GM18517 (cell line): ENCODE data around the gene BPIFB2.
"Not testable (repeated sequence)": the region's sequence is repeated elsewhere in the genome, so short reads cannot be mapped to it uniquely, and the experiment has no call there.

ENCODE experiments used
- ATAC-seq: cut with Tn5 transposase; IDR thresholded peaks from one replicate; pipeline ENCODE4 v1.9.1; 2021; ENCODE audit warnings: mild to moderate bottlenecking, moderate library complexity; ENCODE audit not compliant: unreplicated experiment

Gene BPIFB2, protein sequence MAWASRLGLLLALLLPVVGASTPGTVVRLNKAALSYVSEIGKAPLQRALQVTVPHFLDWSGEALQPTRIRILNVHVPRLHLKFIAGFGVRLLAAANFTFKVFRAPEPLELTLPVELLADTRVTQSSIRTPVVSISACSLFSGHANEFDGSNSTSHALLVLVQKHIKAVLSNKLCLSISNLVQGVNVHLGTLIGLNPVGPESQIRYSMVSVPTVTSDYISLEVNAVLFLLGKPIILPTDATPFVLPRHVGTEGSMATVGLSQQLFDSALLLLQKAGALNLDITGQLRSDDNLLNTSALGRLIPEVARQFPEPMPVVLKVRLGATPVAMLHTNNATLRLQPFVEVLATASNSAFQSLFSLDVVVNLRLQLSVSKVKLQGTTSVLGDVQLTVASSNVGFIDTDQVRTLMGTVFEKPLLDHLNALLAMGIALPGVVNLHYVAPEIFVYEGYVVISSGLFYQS

DNA sequence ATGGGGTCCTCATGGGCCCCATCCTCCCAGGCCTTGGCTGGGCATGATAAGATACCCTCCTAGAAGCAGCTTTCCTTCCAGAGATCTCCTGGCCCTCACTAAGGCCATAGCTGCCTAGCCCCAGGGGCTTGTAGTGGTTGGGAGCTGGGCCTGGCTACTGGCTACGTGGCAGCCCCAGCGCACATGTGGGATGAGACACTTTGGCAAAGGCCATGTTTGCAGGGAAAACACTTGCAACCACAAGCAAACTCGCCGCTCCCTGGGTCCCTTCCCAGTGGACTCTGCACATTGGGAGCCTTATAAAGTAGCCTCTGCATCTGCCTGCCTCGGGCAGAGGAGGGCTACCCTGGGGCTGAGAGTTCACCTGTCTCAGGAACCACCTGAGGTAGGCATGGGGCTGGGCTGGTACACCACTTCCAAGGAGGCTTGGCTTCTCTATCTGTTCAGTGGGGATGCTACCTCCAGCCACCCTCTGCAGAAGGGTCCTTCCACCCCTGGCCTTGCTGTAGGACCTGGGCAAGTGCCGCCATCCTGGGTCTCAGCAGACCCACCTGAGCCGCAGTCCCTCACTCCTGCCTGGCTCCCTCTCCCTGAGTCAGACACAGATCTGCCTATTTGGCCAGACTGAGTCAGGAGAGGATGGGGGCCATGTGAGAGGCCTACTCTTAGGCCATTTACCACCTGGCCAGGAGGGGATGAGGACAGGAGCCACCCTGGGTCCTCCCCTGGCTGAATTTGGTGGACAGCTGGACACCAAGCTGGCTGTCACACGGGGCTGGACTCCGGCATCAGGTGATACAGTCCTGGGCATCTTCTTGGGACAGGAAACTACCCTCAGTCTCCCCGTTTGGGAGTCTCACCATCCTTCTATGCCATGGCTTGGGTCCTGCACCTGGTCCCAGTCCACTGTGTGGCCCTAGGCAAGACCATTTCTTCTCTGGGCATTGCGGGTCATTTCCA is at the start of gene BPIFB2:
Gene BPIFB2, plus strand, starts transcription at position 329 of the 960 bp plus-strand sequence. CDS start 871 bp downstream, outside the sequence.
- ATAC-seq, result no peak

DNA sequence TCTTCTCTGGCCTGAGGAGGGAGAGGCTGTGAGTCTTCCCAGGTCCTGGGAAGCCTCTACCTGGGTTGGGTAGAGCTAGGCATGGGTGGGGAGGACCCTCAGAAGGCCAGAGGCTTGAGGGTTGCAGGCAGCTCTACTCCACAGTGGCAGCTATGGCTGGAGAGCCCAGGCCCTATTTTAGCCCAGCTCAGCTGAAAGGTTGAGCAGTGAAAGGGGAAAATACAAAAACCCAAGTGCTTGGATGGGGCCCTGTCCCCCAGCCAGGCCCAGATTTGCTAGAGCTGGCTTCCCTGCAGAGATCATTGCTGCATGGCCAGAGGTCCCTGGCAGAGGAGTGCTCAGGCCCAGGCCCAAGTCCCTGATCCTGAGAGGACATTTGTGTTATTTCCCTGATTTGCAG is 48.9 kb upstream of the BPIFB2 start:
- no peak for ATAC-seq

DNA sequence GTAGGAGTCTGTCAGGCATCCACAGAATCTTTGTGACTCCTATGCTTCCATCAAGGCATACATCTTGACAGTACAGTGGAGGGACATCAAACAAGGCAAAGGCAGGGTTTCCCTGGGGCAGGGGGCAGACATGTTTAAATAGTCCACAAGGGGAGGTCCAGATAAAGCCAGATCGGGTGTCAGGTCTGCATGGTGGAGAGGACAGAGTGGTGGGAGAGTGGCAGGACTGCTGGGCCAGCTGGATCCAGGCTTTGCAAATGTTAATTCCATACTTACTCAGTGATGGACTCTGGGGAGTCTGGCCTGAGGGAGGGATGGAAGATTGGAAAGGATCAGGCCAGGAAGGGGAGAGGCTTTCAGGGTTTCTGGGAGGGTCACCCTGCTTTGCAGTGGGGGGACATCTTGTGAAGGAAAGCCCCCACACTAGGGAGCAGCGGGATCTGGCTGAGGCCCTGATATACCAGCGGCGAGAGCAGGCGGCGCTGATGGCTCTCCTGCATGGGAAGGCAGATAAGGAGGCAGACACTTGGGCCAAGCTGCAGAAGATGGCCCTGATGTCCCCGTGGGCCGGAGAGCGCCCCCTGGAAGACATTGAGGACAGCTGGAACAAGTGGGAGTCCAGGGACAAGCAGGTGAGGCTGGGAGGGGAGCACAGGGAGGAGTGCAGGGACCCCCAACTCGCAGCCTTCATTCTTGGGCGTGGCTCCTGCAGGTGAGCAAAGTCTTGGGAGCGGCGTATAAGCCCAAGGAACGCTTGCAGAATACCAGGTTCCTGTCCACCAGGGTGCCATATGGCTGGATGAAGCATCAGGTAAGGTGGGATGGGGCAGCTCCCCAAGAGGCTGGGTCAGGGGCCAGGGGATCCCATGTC is 47.9 kb upstream of the BPIFB2 start:
- no peak for ATAC-seq

DNA sequence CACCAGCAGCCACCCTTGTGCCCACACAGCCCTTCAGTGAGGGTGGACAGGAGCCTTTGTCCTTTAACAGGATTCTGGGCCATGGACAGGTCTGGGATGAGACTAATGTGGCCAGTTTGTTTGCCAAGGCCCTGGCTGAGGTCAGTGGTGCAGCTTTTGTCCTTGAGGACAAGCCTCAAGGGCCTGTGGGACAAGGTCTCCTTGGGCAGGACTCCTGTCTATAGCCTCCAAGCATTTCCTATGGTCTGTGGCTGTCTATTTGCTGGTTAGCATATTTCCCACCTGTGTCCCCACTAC is 47.3 kb upstream of the BPIFB2 start:
- ATAC-seq, result no peak

DNA sequence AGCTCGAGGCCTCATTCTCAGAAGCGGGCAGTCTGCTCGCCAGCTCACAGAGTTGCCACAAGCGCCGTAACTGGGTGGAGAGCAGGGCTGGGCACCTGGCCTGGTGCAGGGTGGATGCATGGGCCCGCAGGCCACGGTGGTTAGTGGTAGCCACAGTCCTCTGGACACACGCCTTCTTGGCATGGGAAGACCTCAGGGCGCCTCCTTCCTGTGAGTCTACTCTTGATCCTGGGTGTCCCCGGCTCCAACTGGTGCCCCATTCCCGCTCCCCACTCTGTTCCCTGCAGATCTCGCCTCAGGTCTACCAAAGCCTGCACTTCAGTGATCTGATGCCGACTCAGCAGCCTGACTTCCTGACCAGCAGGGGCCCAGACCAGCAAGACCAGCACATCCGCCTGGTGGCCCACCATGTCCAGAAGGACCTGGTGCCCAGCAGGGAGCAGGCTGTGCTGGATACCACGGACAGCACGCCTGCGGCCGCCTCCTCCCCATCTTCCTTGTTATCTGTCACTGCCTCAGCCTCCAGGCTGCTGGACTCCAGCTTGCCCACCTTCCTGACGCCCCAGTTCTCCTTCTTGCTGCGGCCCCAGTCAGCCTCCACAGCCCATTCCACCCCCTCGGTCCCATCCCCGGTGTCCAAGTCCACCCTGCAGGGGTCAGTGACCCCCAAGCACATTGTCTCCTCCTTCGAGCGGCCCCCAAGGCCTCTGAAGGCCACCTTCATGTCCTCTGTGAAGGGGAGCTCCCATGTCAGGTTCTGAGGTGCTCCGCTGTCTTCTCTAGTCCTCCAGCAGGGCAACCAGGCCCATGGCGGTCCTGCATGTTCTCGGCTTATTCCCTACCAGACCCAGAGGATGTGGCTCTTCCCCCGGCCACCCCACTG is 46.4 kb upstream of the BPIFB2 start:
- ATAC-seq, result no peak

DNA sequence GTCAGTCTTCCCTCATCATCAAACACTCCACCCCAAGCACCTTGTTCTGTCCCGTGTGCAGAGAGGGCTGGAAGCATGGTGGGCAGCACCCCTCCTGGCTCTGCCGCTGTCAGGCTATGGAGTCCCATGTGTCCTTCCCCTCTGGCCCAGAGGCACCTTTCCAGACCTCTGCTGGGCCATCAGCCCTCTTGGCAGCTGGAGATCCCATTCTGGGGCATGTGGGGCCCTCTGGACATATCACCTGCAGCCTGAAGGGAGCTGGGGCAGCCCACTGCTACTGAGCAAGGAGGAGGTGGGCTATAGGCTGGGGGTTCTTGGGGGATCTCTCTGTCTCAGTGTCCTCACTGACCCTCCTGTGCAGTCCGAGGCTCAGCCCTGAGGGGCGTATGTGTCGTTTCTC is 45.5 kb upstream of the BPIFB2 start:
- ATAC-seq, result no peak

DNA sequence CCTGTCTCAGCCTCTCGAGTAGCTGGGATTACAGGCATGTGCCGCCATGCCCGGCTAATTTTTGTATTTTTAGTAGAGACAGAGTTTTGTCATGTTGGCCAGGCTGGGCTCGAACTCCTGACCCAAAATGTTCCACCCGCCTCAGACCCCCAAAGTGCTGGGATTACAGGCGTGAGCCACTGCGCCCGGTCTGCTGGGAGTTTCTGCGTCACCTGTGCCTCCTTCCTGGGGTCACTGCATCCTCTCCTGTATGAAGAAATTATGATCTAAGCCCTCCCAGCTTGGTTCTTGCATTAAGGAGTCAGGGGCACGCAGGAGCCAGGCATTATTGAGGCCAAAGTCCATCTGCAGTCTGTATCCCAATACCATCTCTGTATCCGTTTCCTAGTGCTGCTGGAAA is 44.9 kb upstream of the BPIFB2 start:
- not testable (repeated sequence) for ATAC-seq

DNA sequence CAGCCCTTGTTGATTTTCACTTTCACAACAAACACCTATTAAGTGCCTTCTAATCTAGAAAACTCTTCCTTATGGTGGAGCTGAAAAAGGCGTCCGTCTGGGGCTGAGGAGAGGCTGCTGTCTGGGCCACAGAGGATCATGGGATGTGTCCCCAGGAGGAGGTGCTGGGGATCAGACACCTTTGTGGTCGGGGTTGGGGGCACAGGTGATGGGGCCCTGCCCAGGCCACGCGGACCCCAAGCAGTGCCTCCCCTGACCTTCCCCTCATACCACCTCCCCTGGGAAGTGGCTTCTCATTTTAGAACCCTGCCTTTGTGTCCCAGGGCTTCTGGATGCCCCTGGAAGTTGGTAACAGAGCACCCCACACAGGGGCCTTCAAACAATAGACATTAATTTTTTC is 44.3 kb upstream of the BPIFB2 start:
- ATAC-seq, result no peak

DNA sequence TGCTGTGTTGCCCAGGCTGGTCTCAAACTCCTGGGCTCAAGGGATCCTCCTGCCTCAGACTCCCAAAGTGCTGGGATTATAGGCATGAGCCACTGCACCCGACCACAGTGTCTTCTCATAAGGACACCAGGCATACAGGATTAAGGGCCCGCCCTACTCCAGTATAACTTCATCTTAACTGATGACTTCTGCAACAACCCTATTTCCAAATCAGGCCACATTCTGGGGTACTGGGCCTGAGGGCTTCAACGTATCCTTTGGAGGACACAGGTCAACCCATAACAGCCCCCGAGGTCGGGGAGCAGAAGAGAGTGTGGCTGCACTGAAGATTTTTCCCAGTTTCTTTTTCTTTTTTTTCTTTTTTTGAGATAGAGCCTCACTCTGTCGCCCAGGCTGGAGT is 42.9 kb upstream of the BPIFB2 start:
- no peak for ATAC-seq

DNA sequence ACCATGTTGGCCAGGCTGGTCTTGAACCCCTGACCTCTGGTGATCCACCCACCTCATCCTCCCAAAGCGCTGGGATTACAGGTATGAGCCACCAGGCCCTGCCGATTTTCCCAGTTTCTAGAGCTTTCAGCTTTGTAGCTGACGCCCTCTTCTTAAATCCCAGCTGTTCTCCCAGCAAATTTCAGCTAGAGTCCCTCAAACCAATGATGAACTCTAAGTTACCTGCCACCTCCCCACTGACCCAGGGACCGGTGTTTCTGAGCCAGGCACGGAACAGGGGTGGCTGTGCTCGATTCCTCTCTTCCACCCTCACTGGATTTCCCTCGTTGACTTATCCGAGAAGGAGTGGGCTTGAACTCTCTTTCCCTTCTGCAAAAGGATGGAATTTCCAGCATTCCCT is 42.4 kb upstream of the BPIFB2 start:
- no peak for ATAC-seq

DNA sequence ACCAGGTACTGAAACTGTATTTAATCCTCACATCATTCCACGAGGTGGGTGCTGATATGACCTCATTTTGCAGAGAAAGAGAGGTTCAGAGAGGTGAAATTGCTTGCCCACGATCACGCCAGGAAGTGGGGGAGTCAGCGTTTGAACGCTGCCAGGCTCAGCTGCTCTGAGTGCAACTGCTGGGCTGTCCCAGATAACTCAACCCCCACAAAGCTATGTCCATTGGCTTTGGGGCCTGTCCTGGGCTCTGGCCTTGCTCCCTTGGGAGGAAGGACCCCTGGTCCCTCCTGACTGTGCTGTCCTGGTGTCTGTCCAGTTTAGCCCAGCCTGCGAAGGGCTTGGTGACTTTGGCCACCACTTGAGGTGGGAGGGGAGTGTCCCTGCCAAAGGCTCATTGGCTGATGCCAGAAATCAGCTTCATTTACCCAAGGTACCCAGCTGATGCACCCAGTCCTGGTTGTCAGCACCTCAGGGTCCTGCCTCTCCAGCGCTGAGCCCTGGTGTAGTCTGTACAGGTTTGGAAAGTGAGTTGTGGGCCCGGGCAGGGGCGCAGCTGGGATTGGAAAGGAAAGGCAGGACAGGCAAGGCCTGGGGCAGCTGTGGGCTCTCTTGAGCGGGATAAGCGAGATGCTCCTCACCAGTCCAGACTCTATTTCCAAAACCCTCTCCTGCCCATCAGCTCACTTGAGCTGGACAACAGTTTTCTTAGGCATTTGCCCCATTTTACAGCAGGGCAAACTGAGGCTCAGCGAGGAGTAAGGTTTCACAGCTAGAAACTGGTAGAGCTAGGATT is 41.7 kb upstream of the BPIFB2 start:
- no peak for ATAC-seq

DNA sequence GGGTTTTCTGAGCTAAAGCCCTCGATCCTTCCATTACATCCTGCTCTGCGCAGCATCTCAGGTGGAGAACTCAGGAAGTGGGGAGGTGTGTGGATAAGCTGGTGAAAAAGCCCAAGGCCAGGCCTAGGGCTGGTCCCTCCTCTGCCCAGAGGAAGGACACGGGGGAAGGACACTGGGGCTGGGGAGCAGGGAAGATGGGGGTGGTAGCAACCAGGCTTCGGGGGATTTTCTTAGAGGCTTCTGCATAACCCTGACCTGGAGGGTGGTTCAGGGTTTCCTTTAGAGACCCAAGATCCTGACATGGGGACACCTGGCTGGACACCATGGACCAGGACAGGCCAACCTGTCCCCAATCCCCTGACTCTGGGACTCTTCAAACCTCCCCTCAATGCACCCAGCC is 41.1 kb upstream of the BPIFB2 start:
- no peak for ATAC-seq

DNA sequence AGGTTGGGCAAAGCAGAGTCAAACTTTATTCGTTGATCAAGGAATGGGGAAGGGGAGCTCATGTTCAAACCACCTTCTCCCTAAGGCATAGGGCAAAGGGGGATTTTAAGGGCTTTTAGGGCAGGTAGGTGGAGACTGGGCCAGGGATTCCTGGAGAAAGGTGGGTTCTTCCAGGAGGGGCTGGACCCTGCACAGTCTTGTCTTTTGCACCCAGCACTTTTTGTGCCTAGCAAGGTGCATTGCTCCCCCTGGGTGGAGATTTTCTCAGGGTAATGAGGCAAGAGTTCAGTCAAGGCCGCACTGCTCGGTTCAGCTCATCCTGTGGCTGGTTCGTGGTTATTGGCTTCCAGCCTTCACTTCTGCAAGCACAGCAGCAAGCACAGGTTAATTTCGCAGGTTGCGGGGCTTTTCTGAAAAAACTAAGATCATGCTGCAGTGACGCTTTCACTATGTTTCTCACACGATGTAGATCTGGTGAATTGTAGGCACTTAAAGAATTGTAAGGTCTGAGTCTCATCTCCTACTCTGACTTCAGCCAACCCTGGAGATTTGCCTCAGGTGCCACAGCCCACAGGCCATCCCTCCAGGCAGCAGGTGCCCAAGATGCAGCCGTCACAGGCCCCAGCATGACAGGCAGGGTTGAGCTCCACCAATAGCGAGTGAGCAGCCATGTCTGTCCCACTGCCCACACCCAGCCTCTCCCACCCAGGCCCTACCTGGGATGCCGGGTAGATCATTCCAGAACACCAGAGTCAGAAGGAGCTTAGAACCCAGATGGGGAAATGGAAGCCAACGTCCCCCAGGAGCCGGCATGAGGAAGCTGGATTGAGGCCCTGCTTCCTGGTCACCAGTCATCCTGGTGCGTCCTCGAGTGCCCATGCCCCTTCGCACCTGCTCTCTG is 40.4 kb upstream of the BPIFB2 start:
- ATAC-seq, result no peak

DNA sequence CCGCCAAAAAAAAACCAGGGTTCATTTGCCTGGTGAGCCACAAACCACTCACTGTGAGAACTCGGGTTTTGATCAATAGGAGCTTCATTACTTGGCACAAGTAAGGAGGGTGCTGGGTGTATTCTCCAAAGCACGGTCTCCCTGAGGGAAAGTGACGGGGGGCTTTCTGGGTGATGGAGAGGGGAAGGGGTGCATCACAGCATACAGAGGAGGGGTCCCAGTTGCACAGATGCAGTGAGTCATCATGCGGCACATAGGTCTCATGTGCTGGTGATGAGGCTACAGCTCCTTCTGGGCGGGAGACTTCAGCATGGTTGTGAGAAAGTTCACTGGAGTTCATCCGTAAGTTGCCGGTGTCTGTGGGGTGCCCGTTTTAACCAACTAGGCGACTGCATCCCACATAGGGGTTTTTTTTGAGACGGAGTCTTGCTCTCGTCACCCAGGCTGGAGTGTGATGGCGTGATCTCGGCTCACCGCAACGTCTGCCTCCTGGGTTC is 39.5 kb upstream of the BPIFB2 start:
- no peak for ATAC-seq

DNA sequence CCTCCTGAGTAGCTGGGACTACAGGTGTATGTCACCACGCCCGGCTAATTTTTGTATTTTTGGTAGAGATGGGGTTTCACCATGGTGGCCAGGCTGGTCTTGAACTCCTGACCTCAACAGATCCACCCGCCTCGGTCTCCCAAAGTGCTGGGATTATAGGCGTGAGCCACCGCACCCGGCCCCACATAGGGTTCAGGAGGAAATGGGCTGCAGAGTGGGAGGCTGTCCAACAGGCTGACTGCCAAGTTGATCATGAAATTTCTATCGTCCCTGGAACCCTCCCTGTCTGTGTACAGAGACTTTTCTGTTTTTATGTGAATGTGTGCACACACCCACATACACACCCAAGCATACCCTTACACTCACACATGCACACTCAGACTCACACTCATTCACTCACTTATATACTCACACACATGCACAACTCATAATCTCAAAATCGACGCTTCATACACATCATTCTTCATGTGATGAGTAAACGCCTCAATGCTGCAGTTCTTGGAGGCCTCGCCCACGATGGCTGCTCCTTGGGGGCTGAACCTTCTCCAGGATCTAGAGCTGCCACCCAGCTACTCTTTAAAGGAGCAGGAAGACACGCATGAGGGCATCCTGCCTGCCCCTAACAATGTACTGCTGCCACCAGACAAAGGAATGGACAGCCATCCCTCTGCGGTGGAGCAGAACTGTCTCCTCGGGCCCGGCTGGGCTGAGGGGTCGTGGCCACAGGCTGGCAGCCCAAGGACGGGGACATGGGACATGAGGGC is 38.8 kb upstream of the BPIFB2 start:
- no peak for ATAC-seq

DNA sequence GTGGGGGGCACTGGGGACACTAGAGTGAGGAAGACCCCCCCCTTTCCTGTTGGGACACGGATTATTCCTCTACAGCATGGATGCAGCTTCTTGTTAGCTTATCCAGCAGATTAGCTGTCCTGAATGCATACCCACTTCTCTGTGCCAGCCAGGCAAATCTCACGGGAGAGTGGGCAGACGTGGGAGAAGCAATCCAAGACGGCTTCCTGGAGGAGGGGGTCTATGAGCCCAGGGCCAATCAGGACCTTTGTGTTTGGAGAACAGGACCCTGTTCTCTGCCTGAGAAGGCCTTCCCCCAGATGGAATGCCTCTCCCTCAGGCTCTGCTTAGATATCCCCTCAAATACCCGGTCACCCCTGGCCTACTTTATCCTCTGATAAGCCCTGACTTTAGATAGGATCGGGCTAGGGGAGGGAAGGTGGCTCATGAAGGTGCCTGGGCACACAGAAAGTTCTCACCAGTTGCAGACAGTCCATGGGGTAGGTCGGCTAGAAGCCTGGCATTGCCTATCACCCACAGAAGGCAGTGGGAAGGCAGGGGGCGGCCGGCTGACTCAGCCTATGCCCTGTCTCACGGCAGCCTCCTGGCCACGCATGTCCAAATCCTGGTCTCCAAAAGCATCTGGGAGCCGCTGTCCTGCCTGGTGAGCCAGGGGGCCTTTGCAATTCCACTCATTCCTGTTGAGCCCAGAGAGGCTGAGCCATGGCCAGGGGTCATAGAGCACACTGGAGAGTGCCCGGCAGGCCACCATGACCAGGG is 38.0 kb upstream of the BPIFB2 start:
- ATAC-seq, result no peak
